ENCODE data around the gene CAMK4. TPM values are rescaled to one million over a fixed set of nuclear protein-coding genes. Genes with fewer than 3 reads are reported as not detected.

The CAMK4 gene
- total RNA-seq, 4 donors from 2014 or later = 0.26 to 33.9 (median 2.0) TPM

GRCh38 chr5:111384220-111384619 lies 160.0 kb downstream of the CAMK4 start:
- H3K27ac ChIP-seq = no peak overlapping the region
- H3K27me3 ChIP-seq = no peaks in the 10 kb centered on the region
- H3K4me3 ChIP-seq = no peak overlapping the region
- TF ChIP-seq, protein P1, sequence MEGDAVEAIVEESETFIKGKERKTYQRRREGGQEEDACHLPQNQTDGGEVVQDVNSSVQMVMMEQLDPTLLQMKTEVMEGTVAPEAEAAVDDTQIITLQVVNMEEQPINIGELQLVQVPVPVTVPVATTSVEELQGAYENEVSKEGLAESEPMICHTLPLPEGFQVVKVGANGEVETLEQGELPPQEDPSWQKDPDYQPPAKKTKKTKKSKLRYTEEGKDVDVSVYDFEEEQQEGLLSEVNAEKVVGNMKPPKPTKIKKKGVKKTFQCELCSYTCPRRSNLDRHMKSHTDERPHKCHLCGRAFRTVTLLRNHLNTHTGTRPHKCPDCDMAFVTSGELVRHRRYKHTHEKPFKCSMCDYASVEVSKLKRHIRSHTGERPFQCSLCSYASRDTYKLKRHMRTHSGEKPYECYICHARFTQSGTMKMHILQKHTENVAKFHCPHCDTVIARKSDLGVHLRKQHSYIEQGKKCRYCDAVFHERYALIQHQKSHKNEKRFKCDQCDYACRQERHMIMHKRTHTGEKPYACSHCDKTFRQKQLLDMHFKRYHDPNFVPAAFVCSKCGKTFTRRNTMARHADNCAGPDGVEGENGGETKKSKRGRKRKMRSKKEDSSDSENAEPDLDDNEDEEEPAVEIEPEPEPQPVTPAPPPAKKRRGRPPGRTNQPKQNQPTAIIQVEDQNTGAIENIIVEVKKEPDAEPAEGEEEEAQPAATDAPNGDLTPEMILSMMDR (IDR thresholded peaks at IDR 0.05) = no peak
- no peak for TF ChIP-seq POLR2A (IDR thresholded peaks at IDR 0.05)
- H3K9me3 ChIP-seq = no peaks in the 10 kb centered on the region
- no peaks in the 10 kb centered on the region for H3K4me1 ChIP-seq
- intact Hi-C loops (cut with DNase I; ENCODE audit: low total_unique reads) = no loop called here
- no peak for DNase-seq
- H3K36me3 ChIP-seq = no peaks in the 10 kb centered on the region

GRCh38 chr5:111385051-111385450 lies 160.9 kb downstream of the CAMK4 start:
- no peak for DNase-seq
- no peaks in the 10 kb centered on the region for H3K9me3 ChIP-seq
- no peak overlapping the region for H3K4me3 ChIP-seq
- TF ChIP-seq, protein P1 (IDR thresholded peaks at IDR 0.05) = no peak
- TF ChIP-seq POLR2A (IDR thresholded peaks at IDR 0.05) = no peak
- no peaks in the 10 kb centered on the region for H3K36me3 ChIP-seq
- no peaks in the 10 kb centered on the region for H3K4me1 ChIP-seq
- no peak overlapping the region for H3K27ac ChIP-seq
- H3K27me3 ChIP-seq = no peaks in the 10 kb centered on the region
- intact Hi-C loops (cut with DNase I; ENCODE audit: low total_unique reads) = no loop called here

- TF ChIP-seq, protein P1 (IDR thresholded peaks at IDR 0.05) = no peak
- TF ChIP-seq POLR2A (IDR thresholded peaks at IDR 0.05) = no peak
- no peaks in the 10 kb centered on the region for H3K9me3 ChIP-seq
- H3K27me3 ChIP-seq = no peaks in the 10 kb centered on the region
- no peaks in the 10 kb centered on the region for H3K36me3 ChIP-seq
- intact Hi-C loops (cut with DNase I; ENCODE audit: low total_unique reads) = no loop called here
- H3K4me3 ChIP-seq = no peak overlapping the region
- no peak for DNase-seq
- no peaks in the 10 kb centered on the region for H3K4me1 ChIP-seq
- H3K27ac ChIP-seq = no peak overlapping the region
Measured at GRCh38 chr5:111385970-111386831, 162.0 kb downstream of the CAMK4 start.

DNA sequence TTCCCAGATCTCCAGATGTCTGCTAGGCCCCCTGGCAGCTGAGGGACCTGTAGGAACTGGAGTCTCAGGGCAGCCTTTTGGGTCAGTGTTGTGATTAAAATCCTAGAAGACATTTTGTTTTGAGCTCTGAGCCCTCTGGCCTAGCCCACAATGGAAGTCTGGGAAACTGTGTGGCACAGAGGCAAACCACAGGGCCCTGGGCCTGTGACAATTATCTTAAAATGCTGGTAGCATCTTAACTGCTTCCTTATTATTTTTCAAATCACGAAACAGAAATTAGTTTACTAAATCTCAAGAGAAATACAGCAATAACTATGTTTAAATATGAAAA lies 162.6 kb downstream of the CAMK4 start:
- TF ChIP-seq, protein P1 (IDR thresholded peaks at IDR 0.05) = no peak
- TF ChIP-seq POLR2A (IDR thresholded peaks at IDR 0.05) = no peak
- no peak overlapping the region for H3K4me3 ChIP-seq
- DNase-seq = no peak

DNA sequence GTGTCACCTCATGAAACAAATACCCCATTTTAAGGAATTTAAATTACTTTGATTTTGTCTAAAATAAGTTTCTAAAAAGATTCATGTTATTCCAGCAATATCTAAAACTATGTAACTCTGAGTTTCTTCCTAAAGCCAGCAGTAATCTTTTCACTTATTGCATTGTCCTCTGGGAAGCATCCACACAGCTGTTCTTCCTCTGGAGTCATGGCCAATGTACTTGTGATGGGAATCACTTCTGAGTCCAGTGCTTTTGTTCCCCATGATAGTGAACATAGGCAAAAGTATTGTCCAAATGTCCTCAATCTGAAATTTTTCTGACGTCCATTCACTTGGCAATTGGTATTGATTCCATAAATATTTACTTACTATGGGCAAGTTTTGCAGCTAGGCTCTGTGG lies 163.2 kb downstream of the CAMK4 start:
- no peak for DNase-seq
- H3K4me1 ChIP-seq = no peaks in the 10 kb centered on the region
- H3K36me3 ChIP-seq = no peaks in the 10 kb centered on the region
- H3K27ac ChIP-seq = no peak overlapping the region
- intact Hi-C loops (cut with DNase I; ENCODE audit: low total_unique reads) = no loop called here
- H3K27me3 ChIP-seq = no peaks in the 10 kb centered on the region
- no peak for TF ChIP-seq POLR2A (IDR thresholded peaks at IDR 0.05)
- TF ChIP-seq, protein P1 (IDR thresholded peaks at IDR 0.05) = no peak
- no peaks in the 10 kb centered on the region for H3K9me3 ChIP-seq
- no peak overlapping the region for H3K4me3 ChIP-seq

More for the DNA sequence above, 162.6 kb downstream of the CAMK4 start:
- no peaks in the 10 kb centered on the region for H3K27me3 ChIP-seq
- no peaks in the 10 kb centered on the region for H3K36me3 ChIP-seq
- no peak overlapping the region for H3K27ac ChIP-seq
- intact Hi-C loops (cut with DNase I; ENCODE audit: low total_unique reads) = no loop called here
- no peaks in the 10 kb centered on the region for H3K4me1 ChIP-seq
- no peaks in the 10 kb centered on the region for H3K9me3 ChIP-seq

Data from uterus (tissue), 4 donors.